ENCODE data around the gene NAT9. TPM values are rescaled to one million over a fixed set of nuclear protein-coding genes. Genes with fewer than 3 reads are reported as not detected.

NAT9 gene
- total RNA-seq, 1 experiment from 2014 or later, result 35.5 TPM

- DNase-seq (ENCODE audit: low read depth), result no peak
Observed at GRCh38 chr17:74730491-74731346, 45.4 kb downstream of the NAT9 start.

GRCh38 chr17:74729866-74730265, 46.3 kb downstream of the NAT9 start:
- DNase-seq (ENCODE audit: low read depth), result no peak

- no peak for DNase-seq (ENCODE audit: low read depth)
Observed at GRCh38 chr17:74729368-74729767, 46.8 kb downstream of the NAT9 start.

- DNase-seq (ENCODE audit: low read depth), result no peak
Observed at GRCh38 chr17:74728702-74729075, 47.5 kb downstream of the NAT9 start.

- DNase-seq (ENCODE audit: low read depth), result no peak
Observed at GRCh38 chr17:74728033-74728701, 48.0 kb downstream of the NAT9 start.

- no peak for DNase-seq (ENCODE audit: low read depth)
Observed at GRCh38 chr17:74725111-74725510, 51.0 kb downstream of the NAT9 start.

GRCh38 chr17:74723891-74724290, 52.3 kb downstream of the NAT9 start:
- DNase-seq (ENCODE audit: low read depth), result no peak

GRCh38 chr17:74722782-74723181, 53.4 kb downstream of the NAT9 start:
- DNase-seq (ENCODE audit: low read depth), result no peak

Other genes starting within 250 kb of the NAT9 start
- not detected in 2 replicates for gene CD300LB, start 244.9 kb downstream of the NAT9 start, total RNA-seq (2014; rRNA removed)
- gene CD300C, start 230.2 kb downstream of the NAT9 start, total RNA-seq (2014; rRNA removed), result not detected in 2 replicates
- not detected in 2 replicates for gene CD300H, start 208.8 kb downstream of the NAT9 start, total RNA-seq (2014; rRNA removed)
- not detected in 2 replicates for gene CD300LD, start 184.1 kb downstream of the NAT9 start, total RNA-seq (2014; rRNA removed)
- gene CD300E, start 152.6 kb downstream of the NAT9 start, total RNA-seq (2014; rRNA removed), result not detected in 2 replicates
- gene CD300LF, start 63.4 kb downstream of the NAT9 start, total RNA-seq (2014; rRNA removed), result not detected in 2 replicates
- gene RAB37, start 39.1 kb downstream of the NAT9 start, total RNA-seq (2014; rRNA removed), result 0.19 and 0.34 TPM in 2 replicates
- gene NHERF1, start 27.7 kb downstream of the NAT9 start, total RNA-seq (2014; rRNA removed), result 97.6 and 119 TPM in 2 replicates
- gene GRIN2C, start 83.5 kb upstream of the NAT9 start, total RNA-seq (2014; rRNA removed), result 0.06 TPM in 1 of 2 replicates, not detected in the other
- 39.4 and 48.5 TPM in 2 replicates for gene FDXR, start 96.6 kb upstream of the NAT9 start, total RNA-seq (2014; rRNA removed)
- not detected in 2 replicates for gene FADS6, start 117.3 kb upstream of the NAT9 start, total RNA-seq (2014; rRNA removed)
- not detected in 2 replicates for gene USH1G, start 146.9 kb upstream of the NAT9 start, total RNA-seq (2014; rRNA removed)
- gene OTOP2, start 147.9 kb upstream of the NAT9 start, total RNA-seq (2014; rRNA removed), result not detected in 2 replicates
- gene OTOP3, start 159.6 kb upstream of the NAT9 start, total RNA-seq (2014; rRNA removed), result not detected in 2 replicates
- not detected in 2 replicates for gene HID1, start 196.4 kb upstream of the NAT9 start, total RNA-seq (2014; rRNA removed)
- gene CDR2L, start 211.3 kb upstream of the NAT9 start, total RNA-seq (2014; rRNA removed), result 25.1 and 33.1 TPM in 2 replicates
- gene MRPL58, start 236.3 kb upstream of the NAT9 start, total RNA-seq (2014; rRNA removed), result 56.0 and 84.9 TPM in 2 replicates